HG02852 (cell line): ENCODE results near the gene ANGPT4.
"Not testable (repeated sequence)": the region's sequence is repeated elsewhere in the genome, so short reads cannot be mapped to it uniquely, and the experiment has no call there.

ENCODE experiments used
- ATAC-seq: cut with Tn5 transposase; IDR thresholded peaks from one replicate; pipeline ENCODE4 v1.9.1; 2021; ENCODE audit warnings: mild to moderate bottlenecking, moderate library complexity; ENCODE audit not compliant: unreplicated experiment

The ANGPT4 gene

DNA sequence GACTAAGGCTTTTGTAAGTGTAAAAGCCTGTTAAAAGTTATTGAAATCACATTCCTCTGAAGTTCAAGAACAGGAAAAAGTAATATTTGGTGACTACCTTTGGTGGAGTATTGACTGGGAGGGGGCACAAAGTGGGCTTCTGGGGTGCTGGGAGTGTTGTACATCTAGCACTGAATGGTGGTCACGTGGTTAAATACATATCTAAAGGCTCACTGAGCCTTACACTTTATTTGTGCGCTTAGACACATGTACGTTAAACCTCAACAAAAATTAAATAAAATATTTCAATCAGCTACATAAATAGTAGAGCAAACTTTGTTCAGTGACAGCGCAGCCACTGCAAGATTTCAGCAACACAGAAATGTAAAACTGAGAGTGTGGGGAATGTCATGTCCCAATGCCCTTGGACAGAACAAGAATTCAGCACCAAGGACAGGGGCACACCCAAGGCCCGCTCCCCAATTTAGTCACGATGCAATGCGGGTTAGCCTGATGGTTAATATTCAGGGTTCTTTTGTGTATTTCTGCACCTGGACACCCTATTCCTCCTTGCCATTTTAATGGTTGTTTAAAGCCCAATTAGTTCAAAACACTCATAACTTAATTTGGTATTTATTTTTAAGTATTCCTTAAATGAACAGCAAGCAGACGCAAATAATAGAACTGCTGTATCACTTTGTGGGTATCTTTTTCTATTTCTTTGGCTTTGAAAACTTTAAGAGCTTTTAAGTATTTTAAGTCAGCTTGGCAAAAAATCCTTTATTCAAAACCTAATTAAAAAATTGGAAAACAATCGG is 37.4 kb downstream of the ANGPT4 start:
- no peak for ATAC-seq

GRCh38 chr20:877814-878213 is 38.3 kb downstream of the ANGPT4 start:
- ATAC-seq, result no peak

DNA sequence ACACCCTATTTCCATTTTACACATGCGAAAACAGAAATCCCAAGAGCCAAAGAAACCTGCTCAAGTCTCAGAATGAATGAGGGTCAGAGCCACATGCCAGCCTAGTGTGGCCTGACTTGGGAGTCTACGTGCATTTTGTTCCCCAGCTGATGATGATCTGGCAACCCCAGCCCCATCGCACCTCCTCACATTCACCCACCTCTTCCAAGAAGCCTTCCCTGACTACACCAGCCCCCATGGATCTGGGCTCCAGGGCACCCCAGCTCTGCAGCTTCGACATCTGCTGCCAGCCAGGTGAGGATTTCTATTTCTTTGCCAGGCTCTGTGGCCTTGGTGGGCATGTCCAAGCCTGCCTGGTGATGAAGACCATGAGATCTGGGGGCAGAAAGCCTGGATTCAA is 41.0 kb downstream of the ANGPT4 start:
- ATAC-seq, result no peak

- ATAC-seq, result no peak
These were observed 42.1 kb downstream of the ANGPT4 start for GRCh38 chr20:873875-874607.

- no peak for ATAC-seq
These were observed 43.1 kb downstream of the ANGPT4 start for GRCh38 chr20:872855-873520.

GRCh38 chr20:871948-872347 is 44.2 kb downstream of the ANGPT4 start:
- no peak for ATAC-seq

DNA sequence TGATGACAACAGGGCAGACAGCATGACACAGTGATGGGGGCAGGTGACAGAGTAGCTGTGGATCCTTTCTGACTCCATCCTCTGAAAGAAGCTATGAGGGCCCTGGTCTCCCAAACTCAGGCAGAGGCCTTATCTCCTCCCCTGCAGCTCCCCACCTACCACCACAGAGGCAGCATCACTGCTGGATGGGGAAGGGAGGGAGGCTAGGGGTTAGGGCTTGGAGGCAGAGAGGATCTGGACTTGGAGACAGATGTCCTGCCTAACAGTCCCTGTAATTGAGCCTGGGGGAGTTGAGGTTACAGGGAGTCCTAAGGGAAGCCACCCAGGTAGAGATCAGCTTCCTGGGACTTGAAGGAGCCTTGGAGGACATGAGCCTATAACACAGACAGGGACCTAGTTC is 44.7 kb downstream of the ANGPT4 start:
- no peak for ATAC-seq

DNA sequence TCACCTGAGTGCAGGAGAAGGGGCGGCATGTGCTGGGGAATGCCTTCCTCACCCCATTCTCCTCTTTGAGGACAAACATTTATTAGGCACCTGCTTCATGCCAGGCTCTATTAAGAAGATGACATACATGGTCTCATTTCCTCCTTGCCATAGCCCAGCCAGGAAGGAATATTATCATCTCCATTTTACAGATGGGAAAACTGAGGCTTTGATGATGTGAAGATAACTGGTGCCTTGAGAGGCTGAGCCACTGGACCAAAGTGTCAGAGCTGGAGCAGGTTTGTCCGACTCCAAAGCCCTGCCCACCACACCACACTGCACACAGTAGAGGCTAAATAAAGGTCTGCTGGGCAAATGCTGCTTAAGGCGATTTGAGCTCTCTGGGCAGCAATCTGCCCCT is 45.4 kb downstream of the ANGPT4 start:
- ATAC-seq, result no peak

GRCh38 chr20:869606-870005 is 46.5 kb downstream of the ANGPT4 start:
- ATAC-seq, result no peak

DNA sequence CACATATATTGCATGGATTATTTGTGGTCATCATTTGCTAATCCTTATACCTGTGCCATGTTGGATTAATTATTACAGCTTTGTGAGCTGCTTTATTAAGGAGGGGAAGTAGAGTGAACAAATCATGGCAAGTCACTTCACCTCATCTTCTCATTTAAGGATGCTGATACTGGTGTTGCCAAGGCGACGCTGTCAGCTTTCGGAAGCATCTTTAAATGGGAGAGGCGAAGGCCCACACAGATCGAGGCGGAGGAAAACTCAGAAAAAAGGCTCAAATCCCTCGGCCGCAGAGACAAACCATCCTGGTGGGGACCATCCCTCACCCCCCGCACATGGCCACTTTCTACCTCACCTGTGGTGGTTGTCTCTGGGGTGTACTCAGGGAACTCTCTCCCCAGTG is 47.9 kb downstream of the ANGPT4 start:
- ATAC-seq, result no peak

GRCh38 chr20:865440-865839 is 50.7 kb downstream of the ANGPT4 start:
- no peak for ATAC-seq

DNA sequence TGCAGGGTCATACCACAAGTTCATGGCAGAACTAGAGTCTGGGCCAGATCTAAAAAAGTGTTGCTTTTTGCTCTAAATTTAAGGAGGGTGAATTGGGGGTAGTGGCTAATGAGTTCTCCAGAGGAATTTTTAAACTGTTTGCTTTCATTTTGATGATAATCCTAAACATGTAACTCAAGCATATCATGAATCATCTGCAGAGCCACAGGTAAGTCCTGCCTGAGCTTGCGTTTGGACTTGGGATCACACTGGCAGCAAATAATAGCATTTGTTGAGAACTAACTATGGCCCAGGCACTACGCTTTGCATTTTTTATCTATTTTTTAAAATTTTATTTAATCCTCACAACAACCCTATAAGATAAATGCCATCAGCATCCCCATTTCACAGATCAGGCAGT is 55.2 kb downstream of the ANGPT4 start:
- no peak for ATAC-seq

DNA sequence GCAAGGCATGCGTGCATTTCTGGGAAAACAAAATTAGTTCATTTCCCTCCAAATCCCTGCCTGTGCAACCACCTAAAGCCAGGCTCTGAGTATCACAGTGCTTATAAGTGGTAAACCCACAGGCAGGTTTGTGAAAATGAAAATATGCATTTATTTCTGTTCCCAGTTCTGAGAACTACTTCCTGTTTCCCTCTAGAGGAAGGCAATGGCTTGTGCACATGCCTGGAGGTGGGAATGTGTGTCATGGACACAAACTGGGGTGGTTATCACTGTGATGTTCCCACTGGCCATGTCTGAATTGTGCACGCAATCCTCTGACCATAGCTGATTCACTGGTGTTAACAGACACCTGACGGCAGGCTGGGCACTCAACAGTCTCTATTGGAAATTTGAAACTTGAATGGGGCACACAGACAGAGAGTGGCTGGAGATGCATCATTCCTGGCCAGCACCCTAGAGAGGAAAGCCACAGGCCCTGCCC is 56.3 kb downstream of the ANGPT4 start:
- no peak for ATAC-seq

DNA sequence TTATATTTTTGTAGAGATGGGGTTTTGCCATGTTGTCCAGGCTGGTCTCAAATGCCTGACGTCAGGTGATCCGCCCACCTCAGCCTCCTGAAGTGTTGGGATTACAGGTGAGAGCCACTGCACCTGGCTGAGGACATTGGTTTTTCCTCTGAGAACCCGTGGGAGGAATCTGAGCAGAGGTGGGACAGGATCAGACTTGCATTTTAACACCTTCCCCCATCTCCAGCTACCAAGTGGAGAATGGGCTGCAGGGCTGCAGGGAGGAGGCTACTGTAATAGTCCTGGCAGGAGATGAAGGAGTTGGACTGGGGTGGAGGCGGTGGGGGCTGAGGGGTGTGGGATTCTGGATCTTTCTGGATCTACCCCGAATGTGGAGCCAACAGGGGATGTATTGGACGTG is 58.1 kb downstream of the ANGPT4 start:
- no peak for ATAC-seq

DNA sequence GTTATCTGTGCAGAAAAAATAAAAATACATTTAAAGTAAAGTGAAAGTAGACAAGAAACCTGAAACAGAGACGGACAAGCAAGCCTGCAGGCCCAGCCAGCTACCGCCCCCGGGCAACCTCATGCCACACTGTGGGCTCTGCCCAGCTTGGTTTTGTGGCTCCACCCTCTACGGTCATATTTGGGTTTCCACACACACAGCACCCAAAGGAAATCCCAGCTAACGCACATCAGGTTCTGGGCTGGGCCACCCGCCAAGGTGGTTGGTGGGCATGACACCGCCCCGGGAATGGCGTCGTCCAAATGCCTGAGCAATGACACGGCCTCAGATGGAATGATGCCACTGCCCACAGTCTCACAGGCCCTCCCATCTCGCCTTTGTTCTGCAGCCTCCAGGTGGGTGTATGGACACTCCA is 59.8 kb downstream of the ANGPT4 start:
- ATAC-seq, result no peak

- no peak for ATAC-seq
These were observed 60.4 kb downstream of the ANGPT4 start for GRCh38 chr20:855466-856360.

DNA sequence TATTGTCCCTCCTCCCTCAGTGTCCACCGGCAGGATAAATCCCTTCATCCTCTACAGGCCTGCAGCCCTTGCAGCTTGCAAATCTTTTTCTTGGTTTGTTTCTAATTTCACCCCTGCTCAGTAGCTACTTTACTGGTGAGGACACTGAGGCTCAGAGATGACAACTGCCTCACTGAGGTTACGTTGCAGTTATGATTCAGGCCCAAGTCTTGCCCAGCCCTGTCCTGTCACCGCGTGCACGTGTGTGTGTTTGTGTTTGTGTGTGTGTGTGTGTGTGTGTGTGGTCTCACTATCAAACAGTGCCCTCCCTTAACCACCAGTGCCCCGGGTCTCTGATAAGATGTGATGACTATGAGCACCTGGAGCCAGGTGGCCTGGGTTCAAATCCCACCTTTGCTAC is 61.5 kb downstream of the ANGPT4 start:
- no peak for ATAC-seq

DNA sequence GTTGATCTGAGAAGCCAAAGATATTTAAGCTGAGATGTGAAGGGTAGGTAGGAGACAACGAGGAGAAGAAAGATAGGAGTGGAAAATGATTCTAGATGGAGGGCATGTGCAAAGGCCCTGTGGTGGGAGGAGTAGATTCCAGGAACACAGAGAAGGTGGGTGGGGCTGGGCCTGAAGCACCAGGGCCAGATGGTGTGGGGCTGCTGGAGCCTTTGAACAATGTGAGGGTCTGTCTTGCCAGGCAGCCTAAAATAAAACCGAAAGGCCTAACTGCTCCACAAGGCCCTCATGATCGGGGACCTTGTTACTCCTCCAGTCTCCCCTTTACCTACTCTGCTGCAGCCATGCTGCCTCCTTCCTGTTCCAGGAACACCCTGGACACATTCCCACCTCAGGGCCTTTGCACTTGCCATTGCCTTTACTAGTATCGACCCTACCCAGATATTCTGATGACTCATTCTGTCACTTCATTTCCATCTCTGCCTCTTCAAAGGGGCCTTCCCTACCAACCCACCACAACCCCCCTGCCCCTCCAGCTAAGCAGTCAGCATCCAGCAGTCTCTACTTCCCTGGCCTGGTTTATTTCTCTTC is 62.6 kb downstream of the ANGPT4 start:
- ATAC-seq, result no peak

DNA sequence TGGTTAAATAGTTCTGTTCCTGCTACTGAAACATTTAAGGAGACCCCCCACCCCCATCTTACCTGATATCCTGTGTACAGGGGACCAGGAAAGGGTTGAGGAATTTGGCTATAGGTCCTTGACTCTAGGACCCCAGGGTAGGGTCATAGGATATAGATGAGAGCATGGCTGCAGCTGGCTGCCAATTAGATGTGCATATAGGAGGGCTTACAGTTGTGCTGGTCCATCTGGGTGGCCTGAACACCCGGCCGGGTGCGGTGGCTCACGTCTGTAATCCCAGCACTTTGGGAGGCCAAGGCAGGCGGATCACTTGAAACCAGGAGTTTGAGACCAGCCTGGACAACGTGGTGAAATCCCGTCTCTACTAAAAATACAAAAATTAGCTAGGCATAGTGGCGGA is 67.4 kb downstream of the ANGPT4 start:
- not testable (repeated sequence) for ATAC-seq

GRCh38 chr20:848193-848592 is 67.9 kb downstream of the ANGPT4 start:
- ATAC-seq, result no peak
